NCI-H1105 treated with DMSO at 0.1 percent for 48 hours (cell line): Measurements from ENCODE around the gene ARNT2.

ENCODE experiments used
- DNase-seq: peaks from one replicate; lab custom pipeline; 2025; lab: John Stamatoyannopoulos, UW

ARNT2 gene

GRCh38 chr15:80517290-80517689 is 113.1 kb downstream of the ARNT2 start:
- DNase-seq: no peak

GRCh38 chr15:80518522-80518921 is 114.3 kb downstream of the ARNT2 start:
- DNase-seq: no peak

GRCh38 chr15:80523746-80524145 is 119.6 kb downstream of the ARNT2 start:
- no peak for DNase-seq

- no peak for DNase-seq
These were observed 121.7 kb downstream of the ARNT2 start for GRCh38 chr15:80525853-80526252.

GRCh38 chr15:80526556-80527340 is 122.6 kb downstream of the ARNT2 start:
- DNase-seq: no peak

- DNase-seq: no peak
These were observed 123.2 kb downstream of the ARNT2 start for GRCh38 chr15:80527406-80527805.

- no peak for DNase-seq
These were observed 123.8 kb downstream of the ARNT2 start for GRCh38 chr15:80527961-80528360.

- no peak for DNase-seq
These were observed 126.7 kb downstream of the ARNT2 start for GRCh38 chr15:80530737-80531365.

- DNase-seq: no peak
These were observed 127.2 kb downstream of the ARNT2 start for GRCh38 chr15:80531388-80531787.

- no peak for DNase-seq
These were observed 127.6 kb downstream of the ARNT2 start for GRCh38 chr15:80531796-80532195.

GRCh38 chr15:80533790-80534333 is 129.7 kb downstream of the ARNT2 start:
- DNase-seq: no peak

- peak; percentile 59 for DNase-seq
These were observed 132.0 kb downstream of the ARNT2 start for GRCh38 chr15:80536231-80536630.

GRCh38 chr15:80536716-80537115 is 132.5 kb downstream of the ARNT2 start:
- no peak for DNase-seq

GRCh38 chr15:80545078-80545477 is 140.9 kb downstream of the ARNT2 start:
- no peak for DNase-seq

GRCh38 chr15:80547264-80547663 is 143.1 kb downstream of the ARNT2 start:
- no peak for DNase-seq

- no peak for DNase-seq
These were observed 145.0 kb downstream of the ARNT2 start for GRCh38 chr15:80549191-80549590.

- no peak for DNase-seq
These were observed 145.5 kb downstream of the ARNT2 start for GRCh38 chr15:80549654-80550053.

- DNase-seq: no peak
These were observed 146.2 kb downstream of the ARNT2 start for GRCh38 chr15:80550219-80550907.

GRCh38 chr15:80550908-80551260 is 146.7 kb downstream of the ARNT2 start:
- DNase-seq: no peak

GRCh38 chr15:80551348-80551747 is 147.2 kb downstream of the ARNT2 start:
- DNase-seq: no peak

GRCh38 chr15:80554560-80554959 is 150.4 kb downstream of the ARNT2 start:
- no peak for DNase-seq

- DNase-seq: no peak
These were observed 152.6 kb downstream of the ARNT2 start for GRCh38 chr15:80556694-80557367.
